AG09309 (cell line): ENCODE data around the gene LDLRAD2.

ENCODE experiments used
- DNase-seq: peaks from one replicate; pipeline ENCODE4 v3.0.0-alpha.2; 2010; ENCODE audit warnings: low read depth
- H3K4me3 ChIP-seq: 2 replicates; pipeline ENCODE4 v1.5.1; 2011; ENCODE audit warnings: mild to moderate bottlenecking, low read depth, low read length, moderate library complexity; ENCODE audit not compliant: control insufficient read depth
- CTCF ChIP-seq: IDR thresholded peaks from 2 replicates; pipeline ENCODE4 v1.5.1; 2011; ENCODE audit warnings: mild to moderate bottlenecking, low read depth, low read length, inconsistent platforms; ENCODE audit not compliant: insufficient read depth, control insufficient read depth; ENCODE audit errors: missing control alignments

LDLRAD2 gene

DNA sequence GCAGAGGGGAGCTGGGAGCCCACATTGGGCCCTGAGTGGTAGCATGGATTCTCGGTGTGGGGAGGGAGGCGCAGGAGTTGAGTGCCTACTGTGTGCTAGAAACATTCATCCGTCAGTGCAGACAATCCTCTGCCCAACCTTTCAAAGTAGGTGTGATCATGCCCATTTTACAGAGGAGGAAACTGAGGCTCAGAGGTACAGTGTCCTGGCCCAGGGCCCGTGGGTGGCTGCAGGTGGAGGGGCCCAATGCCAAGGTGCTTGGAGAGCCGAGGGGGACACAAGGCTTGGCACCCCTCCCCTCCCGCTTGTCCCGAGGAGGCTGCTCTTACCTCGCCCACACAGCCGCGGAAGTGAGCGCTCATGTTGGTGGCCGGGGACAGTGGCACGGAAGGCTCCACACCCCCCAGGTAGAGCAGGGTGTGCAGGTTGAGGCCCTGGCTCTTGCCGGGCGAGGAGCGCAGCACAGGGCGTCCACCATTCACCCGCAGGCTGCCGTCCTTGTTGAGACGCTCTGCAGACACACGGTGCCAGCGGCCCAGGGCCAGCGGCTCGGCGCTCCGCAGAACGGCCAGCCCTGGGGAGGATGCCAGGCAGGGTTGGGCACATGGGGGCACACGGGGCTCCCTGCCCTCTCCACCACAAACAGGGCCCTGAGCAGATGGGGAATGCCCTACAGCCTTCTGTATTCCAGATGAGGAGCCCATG is 16.6 kb downstream of the LDLRAD2 start:
- no peak overlapping the region for H3K4me3 ChIP-seq
- no peak for DNase-seq
- no peak for TF ChIP-seq CTCF

DNA sequence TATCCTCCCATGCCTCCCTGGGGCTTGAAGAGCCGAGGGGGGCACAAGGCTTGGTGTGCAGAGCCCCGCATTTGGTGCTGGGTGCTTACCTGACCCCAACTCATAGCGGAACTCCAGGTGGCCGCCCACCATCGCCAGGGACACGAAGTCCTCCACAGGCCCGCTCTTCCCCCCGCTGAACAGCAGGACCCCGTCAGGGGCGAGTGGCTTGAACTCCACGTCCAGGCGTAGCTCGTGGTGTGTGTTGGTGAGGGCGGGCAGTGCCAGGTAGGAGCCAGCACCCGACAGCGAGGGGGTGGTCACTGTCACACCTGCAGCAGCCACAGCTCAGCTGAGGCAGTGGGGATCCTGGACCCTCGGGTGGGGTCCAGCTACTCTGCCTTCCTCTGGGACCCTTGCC is 17.2 kb downstream of the LDLRAD2 start:
- no peak overlapping the region for H3K4me3 ChIP-seq

GRCh38 chr1:21830792-21831453 is 18.9 kb downstream of the LDLRAD2 start:
- TF ChIP-seq CTCF = no peak
- DNase-seq = no peak
- H3K4me3 ChIP-seq = no peak overlapping the region

More for the DNA sequence above, 17.2 kb downstream of the LDLRAD2 start:
- no peak for DNase-seq
- TF ChIP-seq CTCF = no peak

DNA sequence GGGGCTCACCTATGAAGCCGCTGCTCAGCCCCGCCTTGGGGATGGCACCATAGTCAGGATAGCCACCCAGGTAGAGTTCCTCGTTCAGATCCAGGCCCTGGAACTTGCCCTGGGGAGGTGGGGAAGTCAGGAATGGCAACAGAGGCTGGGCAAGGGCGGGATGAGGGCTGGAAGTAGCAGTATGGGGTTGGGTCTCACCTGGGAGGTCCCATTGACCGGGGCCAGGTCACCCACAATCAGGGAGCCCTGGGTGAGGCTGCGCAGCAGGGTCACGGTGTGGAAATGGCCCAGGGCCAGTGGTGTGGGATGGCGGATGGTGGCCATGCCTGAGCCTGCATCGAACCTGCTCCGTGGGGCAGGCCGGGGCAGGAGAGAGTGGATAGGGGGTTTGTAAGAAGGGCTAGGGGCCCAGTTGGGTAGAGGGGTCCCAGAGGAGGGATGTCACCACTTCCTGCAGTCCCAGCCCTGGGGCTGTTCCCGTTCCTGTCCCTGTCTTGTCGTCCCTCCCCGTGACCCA is 19.4 kb downstream of the LDLRAD2 start:
- no peak overlapping the region for H3K4me3 ChIP-seq
- no peak for TF ChIP-seq CTCF
- no peak for DNase-seq

DNA sequence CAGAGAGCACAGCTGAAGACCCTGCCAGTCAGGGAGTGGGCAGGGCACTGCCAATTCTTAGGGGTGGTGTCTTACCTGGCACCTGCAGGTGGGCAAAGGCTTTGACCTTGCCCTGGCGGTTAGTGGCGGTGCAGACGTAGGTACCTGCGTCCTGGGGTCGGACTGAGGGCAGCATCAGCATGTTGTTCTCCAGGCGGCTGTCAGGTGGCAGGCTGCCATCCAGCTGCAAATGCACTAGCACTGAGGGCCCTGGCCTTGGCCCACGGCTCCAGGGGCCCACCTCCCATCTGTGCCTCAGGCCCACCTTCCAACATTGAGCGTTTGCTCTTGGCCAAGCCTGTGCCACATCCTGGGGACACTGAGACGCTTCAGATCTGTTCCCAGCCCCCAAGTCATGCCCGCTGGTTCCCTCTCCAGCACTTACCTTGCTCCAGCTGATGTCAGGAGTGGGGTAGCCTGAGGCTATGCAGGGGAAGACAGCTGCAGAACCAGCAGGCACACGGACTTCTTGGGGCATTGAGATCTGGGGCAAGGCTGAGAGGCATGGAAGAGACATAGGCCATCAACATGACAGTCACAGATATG is 21.4 kb downstream of the LDLRAD2 start:
- TF ChIP-seq CTCF = no peak
- no peak for DNase-seq
- H3K4me3 ChIP-seq = no peak overlapping the region

DNA sequence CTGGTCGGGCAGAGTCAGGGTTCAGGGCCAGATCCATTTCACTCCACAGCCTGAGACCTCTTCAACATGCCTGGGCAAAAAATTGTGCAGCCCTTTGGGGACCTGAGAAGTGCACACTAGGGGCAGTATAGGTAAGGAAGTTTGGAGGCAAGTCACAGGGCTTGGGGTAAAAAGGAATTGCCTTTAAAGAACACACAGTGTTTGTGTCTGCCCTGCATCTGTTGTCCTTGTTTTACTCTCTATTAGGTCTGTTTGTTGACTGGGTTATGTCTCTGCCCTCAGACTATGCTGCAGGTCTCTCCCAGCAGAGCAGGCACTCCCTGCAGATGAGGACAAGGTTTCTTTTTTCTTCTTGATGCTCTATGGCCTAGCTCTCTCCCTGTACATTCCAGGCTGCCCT is 22.0 kb downstream of the LDLRAD2 start:
- DNase-seq = no peak
- H3K4me3 ChIP-seq = no peak overlapping the region

More for the DNA sequence above, 22.0 kb downstream of the LDLRAD2 start:
- TF ChIP-seq CTCF = no peak
